Islet precursor cell (in vitro differentiated cells): ENCODE data around the gene OR6K3.

ENCODE experiments used
- DNase-seq: peaks from one replicate; pipeline ENCODE4 v3.0.0-alpha.2; 2018

OR6K3 gene

DNA sequence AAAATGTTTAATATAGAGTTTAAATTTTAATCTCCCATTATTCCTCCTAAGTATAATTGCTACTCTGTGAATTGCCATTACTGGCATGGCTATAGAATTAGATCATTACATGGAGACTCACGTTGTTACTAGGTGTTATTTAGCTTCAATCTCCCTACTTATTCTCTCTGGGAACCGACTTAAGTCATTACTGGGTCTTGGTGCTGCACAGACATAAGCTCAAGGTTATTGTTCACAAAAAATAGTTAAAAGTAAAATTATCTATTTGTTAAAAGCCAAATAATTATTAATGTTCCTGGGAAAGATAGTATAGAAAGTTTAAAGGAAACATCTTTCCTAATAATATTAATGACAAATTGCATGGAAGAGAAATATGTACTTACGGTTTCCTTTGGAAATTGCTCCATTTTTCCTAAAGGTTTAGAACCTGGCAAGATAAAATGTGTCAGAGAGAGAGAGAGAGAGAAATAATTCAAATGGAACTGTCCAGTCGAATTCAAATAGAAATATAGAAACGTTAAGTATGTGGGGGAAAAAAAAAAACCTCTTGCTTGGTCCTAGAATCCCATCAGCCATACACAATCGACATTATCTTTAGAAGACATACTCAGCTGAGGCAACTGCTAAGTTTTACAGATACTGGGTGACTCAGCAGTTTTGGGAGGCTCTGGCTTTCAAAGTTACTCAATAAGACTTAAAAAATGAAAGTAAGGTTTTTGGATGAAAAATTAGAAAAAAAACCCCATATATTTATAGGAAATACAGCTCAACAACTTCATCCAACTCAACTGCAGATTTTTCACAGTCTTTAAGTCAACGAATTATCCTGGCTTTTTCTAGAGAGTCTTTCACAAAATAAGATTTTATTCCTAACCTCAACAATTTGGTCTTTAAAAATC lies 34.2 kb downstream of the OR6K3 start, which contains the start of gene SPTA1:
Gene SPTA1, minus strand, starts transcription at position 605 of the 899 bp plus-strand sequence. Its CDS starts 198 bp downstream, at position 407.
- no peak for DNase-seq

DNA sequence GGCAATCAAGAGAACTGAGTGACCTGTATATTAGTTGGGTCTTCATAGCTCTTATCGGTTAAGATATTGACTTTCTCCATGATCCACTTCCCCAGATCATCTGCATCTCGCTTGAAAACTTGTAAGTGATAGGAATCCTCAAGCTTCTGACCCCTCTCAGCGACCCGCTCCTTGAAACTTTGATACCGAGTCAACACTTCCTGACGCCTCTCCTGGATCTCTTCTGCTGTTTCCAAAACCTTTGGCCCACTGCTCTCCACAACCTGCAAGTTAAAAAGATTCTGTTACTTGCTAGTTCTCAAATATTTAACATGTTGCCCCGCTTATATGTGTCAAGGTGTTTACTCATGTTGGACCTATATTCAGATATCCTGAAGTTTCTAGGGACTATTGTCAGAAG lies 35.4 kb downstream of the OR6K3 start:
- DNase-seq: no peak

DNA sequence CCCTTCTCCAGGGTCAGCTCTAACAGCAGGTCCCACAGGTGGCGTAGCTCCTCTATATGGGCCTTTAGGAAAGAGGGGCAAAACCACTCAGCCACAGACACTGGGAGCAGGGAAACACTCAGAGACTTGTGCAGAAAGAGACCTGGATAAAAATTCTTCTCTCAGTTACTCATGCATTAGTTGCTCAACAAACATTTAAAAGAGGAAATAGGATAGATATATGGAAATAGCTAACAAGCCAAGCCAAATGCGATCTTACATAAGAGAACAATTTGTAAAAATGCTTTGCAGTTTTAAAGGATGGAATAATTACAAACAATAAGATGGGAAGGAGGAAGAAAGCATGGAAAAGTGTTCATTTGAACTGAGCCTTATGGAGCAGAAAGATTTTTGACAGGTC lies 38.9 kb downstream of the OR6K3 start:
- no peak for DNase-seq

DNA sequence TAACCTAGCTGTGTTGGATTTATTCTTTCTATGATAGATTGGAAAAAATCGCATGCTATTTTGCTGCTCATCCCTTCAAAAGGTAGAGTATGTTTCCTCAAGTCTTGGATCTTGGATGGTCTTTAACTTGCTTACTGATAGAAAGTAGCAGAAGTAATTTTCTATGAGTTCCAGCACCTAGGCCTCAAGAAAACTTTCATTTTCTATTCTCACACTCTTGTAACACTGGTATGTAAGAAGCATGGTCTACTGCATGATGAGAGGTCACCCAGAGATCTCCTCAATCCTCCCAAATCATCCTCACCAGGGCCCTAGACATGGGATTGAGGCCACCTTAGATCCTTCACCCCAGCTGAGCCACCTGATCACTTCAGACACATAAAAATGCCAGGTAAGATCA lies 41.2 kb downstream of the OR6K3 start:
- no peak for DNase-seq

DNA sequence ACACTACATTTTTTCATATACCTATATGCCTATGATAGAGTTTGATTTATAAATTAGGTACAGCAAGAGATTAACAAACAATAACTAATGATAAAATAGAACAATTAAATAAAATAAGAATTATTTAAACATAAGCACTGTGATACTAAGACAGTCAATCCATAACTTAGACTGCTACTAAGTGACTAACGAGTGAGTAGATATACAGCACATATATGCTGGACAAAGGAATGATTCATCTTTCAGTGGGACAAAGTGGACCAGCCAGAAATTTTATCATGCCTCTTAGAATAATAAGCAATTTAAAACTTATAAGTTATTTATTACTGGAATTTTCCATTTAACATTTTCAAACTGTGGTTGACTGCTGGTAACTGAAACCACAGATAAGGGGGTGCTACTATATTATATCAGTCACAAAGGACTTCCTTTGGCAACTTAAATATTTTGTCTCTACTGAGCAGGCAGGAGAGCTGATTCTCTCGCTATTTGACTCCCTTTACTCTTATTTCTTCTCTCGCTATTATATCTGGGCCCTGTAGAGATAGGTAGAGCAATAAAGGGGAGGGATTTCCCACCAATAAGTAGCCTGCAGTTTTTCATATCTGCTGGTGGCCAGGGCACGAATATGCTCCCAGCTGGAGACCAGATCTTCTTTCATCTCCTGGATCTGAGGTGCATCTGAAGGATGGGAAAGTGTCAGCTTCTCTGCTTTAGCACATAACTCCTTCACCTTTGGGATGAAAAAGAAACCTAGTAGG lies 44.8 kb downstream of the OR6K3 start:
- DNase-seq: no peak

DNA sequence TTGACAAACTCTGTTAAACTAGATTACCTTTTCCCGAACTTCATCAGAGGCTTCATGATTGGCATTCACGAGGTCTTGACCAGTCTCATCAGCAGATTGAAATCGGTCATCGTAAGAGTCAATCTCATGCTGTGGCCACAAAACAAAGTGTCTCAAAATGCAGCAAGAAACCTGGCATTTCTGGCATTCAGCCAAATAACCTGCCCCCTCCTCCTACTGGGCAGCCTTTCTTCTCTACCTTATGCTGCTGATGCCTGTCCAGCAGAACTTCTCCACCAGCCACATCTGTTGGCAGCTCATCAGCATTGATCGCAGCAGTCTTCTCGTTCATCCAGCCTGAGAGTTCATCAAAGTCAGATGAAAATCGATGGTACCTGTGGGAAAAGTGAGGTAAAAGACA lies 46.2 kb downstream of the OR6K3 start:
- no peak for DNase-seq
